NCI-H446 (cell line): Measurements from ENCODE around the gene PQBP1.
"Not testable (repeated sequence)": the region's sequence is repeated elsewhere in the genome, so short reads cannot be mapped to it uniquely, and the experiment has no call there.

Source experiments
- DNase-seq, 2 experiments: peaks; one replicate each; lab custom pipeline; 2025; lab: John Stamatoyannopoulos, UW

PQBP1 gene, protein sequence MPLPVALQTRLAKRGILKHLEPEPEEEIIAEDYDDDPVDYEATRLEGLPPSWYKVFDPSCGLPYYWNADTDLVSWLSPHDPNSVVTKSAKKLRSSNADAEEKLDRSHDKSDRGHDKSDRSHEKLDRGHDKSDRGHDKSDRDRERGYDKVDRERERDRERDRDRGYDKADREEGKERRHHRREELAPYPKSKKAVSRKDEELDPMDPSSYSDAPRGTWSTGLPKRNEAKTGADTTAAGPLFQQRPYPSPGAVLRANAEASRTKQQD

DNA sequence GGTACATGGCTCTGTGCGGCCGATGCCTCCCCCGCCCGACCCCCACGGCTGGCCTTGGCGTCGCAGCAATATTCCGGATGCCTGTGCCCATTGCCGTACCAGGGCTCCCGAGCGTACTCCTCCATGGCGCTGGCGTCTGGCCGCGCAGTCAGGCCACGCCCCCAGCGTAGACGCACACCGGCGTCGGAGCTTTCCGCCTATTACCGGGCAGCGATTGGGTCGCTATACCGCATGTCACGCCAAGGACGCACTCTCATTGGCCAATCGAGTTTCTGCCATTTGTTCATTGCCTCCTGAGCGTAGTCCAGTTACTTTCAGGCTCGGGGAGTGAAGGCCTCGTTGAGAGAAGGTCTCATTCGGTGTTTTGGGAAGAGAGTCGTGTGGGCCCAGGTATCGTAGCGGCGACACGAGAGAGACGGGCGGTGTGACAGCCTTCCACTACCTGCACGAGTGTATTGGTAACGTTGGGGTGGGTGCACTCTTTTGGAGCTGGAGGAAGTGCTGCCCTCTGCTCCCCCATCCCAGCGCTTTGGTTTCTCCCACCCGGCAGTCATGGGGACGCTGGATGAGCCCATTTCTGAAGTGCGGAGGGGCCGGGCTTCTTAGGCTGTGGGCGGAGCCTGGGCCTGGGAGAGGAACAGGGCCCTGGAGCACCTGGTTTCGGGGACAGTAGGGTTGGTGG lies at the start of gene PQBP1, which contains the start of gene TIMM17B:
Gene PQBP1, plus strand, starts transcription at position 306 of the 682 bp plus-strand sequence. CDS start 580 bp downstream, outside the sequence.
Gene TIMM17B, minus strand, starts transcription at position 144 of the 682 bp plus-strand sequence. Its CDS starts 19 bp downstream, at position 125.
- DNase-seq, result peak; percentile 87 to 96

DNA sequence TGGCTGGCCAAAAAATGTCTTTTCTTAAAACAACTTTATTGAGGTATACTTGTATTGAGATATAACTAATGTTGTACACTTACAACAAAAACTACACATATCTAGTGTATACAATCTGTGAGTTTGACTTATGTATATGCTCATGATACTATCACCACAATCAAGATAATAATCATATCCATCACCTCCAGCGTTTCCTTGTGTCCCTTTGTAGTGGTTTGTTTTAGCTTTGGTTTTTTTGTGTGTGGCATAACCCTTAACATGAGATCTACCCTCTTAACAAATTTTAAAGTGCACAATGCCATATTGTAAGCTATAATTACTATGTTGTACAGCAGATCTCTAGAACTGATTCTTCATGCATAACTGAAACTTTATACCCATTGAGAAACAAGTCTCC lies 48.9 kb upstream of the PQBP1 start:
- no peak for DNase-seq

DNA sequence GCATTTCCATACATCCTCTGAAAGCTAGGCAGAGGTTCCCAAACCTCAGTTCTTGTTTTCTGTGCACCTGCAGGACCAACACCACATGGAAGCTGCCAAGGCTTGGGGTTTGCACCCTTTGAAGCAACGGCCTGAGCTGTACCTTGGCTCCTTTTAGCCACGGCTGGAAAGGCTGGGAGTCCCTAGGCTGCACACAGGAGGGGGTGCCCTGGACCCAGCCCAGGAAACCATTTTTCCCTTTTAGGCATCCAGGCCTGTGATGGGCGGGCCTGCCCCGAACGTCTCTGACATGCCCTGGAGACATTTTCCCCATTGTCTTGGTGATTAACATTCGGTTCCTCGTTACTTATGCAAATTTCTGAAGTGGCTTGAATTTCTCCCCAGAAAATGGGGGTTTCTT lies 44.9 kb upstream of the PQBP1 start:
- no peak for DNase-seq

DNA sequence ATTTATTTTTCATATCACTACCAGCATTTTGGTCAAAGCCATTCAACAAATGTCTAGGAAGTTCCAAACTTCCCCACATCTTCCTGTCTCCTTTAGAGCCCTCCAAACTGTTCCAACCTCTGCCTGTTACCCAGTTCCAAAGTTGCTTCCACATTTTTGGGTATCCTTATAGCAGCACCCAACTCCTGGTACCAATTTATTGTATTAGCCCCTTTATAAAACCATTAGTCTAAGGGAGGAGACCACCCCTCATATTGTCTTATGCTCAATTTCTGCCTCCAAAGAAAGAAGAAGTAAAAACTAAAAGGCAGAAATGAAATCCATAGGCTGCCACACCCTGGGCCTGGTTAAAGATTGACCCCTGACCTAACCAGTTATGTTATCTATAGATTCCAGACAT lies 44.2 kb upstream of the PQBP1 start:
- DNase-seq, result not testable (repeated sequence)

DNA sequence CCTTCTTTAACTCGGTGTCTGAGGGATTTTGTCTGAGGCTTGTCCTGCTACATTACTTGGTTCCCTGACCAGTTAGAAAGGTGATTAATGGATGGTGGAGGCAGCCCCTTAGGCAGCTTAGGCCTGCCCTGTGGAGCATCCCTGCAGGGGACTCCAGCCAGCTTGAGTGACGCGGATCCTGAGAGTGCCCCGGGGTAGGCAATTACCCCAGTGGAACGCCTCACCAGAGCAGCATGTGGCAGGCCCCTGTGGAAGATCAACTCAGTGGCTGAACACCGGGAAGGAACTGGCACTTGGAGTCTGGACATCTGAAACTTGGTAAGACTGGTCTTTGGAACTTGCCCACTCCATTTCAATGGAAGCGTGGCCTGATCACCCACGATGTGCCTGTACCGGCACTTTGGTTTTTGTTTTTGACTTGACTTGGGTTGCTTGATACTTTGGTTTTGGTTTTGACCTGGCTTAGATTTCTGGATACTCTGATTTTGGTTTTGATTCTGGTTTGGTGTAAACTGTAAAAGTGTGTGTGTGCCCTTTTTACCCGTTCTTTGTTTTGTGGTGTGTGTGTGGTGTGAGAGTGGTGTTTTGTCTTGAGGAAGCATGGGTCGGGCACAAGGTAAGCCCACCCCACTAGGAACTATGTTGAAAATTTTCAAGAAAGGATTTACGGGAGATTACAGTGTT lies 43.5 kb upstream of the PQBP1 start:
- DNase-seq, result not testable (repeated sequence)

DNA sequence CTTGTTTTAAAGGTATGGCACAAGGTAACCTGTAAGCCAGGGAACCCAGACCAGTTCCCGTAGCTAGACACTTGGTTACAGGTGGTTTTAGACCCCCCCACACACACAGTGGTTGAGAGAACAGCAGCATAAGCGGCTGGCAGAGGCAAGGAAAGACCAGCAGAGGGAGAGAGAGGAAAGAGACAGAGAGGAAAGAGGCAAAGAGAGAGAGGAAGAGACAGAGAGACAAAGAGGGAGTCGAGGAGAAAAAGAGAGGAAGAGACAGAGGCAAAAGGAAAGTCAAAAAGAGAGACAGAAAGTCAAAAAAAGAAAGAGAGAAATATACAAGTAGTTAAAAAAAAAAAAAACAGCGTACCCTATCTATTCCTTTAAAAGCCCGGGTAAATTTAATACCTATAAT lies 42.8 kb upstream of the PQBP1 start:
- no peak for DNase-seq

DNA sequence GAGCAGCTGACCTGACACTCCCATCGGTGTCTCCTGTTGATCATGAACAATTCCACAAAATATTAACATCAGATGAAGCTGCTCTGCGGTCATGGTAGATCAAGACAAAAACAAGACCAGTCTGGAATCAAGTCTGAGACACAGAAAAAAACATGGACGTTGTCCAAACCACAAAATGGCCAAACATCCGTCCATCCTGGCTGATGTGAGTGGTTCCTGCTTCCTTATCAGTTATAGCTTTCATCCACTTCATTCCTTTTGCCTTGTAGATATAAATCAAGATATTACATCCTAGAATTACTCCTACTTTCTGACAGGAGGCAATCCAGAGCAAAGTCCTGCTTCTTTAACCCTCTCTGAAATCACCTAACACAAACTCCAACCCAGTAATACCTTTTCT lies 33.5 kb upstream of the PQBP1 start:
- no peak for DNase-seq

DNA sequence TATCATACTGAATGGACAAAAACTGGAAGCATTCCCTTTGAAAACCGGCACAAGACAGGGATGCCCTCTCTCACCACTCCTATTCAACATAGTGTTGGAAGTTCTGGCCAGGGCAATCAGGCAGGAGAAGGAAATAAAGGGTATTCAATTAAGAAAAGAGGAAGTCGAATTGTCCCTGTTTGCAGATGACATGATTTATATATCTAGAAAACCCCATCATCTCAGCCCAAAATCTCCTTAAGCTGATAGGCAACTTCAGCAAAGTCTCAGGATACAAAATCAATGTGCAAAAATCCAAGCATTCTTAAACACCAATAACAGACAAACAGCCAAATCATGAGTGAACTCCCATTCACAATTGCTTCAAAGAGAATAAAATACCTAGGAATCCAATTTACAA lies 25.7 kb upstream of the PQBP1 start:
- DNase-seq, result not testable (repeated sequence)

DNA sequence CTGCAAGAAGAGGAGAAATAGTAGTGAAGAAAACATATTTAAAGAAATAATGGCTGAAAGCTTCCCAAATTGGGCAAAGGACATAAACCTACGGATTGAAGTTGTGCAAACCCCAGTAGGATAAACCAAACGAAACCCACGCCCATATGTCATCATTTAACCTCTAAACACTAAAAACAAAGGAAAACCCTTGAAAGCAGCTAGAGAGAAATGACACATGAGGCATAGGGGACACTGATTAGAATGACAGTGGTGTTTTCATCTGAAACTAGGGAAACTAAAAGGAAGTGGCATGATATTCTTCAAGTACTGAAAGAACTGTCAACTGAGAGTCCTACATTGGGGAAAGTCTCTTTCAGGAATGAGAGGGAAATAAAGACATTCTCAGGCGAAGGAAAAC lies 20.8 kb upstream of the PQBP1 start:
- not testable (repeated sequence) for DNase-seq

DNA sequence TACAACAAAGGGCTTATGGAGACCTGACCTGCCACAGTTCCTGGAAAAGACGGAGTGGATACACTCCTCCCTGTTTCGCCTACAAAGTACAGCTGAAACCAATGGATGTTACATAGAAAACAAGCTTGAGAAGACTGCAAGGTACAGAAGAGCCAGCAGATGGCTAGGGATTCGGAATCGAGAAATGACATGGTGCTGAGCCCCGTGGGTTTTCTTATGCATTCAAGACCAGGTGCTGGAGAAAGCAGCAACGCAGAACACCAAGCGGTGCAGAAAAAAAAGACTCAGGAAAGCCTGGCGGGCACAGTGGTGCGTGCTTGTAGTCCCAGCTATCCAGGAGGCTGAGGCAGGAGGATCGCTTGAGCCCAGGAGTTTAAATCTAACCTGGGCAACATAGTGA lies 14.0 kb upstream of the PQBP1 start:
- DNase-seq, result no peak

DNA sequence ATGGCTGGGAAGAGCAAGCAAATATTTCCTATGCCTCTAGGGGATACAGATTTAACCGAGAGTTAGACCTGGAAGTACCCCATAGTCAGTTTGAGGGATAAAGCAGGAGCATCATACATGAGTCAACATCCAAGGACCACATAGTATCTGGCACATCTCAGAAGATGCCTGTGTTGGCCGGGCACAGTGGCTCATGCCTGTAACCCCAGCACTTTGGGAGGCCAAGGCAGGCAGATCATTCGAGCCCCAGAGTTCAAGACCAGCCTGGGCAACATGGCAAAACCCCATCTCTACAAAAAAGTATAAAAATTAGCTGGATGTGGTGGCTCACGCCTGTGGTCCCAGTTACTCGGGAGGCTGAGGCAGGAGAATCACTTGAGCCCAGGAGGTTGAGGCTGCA lies 11.1 kb upstream of the PQBP1 start:
- DNase-seq, result not testable (repeated sequence)

DNA sequence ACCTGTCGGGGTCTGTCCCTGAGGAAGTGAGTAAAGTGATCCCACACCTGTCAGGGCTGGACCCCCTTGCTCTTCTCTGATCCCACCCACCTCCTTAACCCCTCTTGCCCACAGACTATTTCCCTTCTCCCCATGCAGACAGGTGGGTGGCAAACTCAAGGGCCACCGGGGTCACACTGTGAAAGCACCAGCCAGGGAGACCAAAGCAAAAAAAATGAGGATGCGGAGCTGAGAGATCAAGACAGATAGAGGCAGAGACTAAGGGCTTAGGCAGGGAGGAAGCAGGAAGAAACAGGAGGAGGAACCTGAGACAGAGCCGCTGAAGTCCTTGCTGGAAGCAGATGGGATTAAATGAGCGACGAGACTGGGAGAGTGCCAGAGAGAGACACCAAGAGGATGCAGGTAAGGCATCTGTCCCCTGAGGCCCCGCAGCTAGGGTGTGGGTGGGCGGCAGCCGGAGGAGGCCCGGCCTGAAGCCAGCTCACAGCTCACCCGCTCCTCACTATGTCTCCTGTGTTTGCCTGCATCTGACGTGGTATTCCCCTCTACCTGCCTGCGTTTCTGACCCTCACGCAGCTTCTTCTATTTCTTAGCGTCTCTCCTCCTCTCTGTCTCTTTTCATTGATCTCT lies 7.3 kb upstream of the PQBP1 start:
- no peak for DNase-seq

DNA sequence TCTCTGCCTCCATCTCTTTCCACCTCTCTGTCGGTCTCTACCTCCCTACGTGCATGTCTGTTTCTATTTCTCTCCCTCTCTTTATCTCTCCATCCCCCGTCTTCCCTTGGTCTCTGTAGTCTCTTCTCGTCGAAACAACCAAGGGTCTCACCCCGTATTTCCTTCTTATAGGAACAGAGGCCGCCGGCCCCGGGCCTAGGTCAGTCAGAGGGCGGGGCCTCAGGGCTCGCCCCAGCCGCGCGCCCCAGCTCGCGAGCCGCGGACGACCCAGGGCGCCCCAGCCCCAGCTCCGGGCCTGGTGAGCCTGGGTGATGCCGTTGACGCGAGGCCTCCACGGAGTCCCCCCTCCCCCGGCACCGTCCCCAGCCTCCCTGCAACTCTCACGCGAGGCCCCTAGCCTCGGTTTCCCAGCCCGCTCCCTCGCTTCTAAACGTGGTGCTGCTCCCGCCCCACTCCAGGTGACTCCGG lies 6.8 kb upstream of the PQBP1 start:
- DNase-seq, result no peak

DNA sequence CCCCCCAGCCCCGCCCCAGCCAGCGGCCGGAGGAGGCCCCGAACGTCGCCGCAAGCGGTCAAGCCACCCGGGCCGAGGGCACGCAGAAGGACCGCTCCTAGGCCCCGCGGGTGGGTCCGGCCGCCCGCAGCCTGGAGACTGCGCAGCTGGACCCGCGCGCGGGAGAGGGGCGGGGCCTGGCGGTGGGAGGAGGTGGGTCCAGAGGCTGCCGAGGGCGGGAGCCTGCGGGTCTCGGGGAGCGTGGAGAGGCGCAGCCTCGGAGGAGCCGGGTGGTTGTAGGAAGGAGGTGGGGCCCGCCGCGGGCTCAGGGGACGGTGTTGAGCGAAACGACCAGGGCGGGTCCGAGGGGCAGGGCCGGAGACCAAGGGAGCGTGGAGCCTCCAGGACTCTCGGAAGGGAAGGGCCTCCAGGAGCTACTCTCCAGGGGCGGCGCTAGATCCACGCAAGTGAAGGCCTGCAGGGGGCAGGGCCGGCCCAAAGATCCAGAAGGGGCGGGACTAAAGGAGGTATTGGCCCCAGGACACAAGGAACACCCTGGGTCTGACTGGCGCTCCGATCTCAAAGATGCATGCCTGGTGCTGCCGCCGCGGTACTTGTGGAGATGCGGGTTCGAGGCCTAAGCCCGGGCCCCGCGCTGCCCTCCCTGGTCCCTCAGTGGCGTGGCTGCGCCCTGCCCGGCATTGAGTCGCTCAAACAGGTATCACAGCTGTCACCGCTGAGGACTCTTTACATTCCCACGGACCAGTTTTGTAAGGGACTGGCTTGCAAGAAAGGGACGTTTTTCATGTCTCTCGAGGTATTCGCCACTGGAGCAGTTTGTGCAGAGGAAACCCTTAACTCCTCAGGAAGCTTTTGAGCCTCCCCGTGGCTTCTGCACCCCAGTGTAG lies 6.1 kb upstream of the PQBP1 start:
- peak; percentile 7 to 78 for DNase-seq

DNA sequence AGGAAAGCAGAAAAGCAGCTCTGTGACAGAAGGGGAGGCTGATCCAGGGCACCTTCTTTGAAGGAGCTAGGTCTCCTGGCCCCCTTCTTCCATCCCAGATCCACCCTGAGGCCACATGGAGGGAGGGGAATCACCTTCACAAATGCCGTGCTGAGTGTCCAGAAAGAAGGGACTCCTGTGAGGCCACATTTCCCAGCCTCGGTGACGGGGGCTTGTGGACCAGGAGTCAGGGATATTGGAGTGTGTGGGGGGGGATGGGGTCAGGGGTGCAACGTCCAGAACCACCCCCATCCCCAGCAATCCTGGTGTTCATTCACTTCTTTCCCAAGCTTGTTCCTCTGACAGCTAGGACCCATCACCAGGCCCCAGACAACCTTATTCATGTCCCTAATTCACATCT lies 4.8 kb upstream of the PQBP1 start:
- DNase-seq, result no peak

DNA sequence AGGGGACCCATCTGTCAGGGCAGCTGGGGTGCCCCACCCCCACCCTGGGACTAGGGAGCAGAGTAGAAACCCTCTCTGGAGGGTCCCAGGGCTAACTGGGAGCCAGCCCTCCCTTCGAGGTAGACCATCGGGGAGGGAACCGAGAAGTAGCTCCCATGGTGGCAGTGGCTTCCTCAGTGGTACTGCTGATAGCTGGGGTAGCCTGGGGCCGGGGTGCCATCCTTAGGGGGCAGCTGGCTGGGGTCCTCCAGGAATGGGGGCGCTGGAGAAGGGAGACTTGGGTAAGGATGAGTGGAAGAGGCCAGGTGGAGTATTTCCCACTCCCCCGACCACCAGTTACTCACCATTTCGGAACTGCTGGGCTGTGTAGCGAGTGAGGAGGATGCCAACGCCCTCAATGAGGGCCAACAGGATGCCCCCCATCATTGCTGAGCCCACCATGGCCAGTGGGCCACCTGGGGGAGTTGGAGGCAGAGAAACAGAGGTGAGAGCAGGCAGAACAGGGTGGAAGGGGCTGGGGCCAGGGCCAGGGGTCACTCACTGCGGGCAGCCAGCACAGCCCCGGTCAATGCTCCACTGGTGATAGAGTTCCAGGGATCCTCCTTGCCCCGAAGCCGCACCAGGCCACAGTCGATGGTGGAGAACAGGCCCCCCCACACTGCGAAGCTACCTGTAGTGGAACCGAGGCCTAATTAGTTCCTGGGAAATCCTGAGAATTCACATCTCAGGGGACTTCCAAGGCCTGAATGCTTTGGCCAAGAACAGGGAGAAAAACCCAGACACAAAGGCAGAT lies 4.0 kb upstream of the PQBP1 start:
- no peak for DNase-seq

DNA sequence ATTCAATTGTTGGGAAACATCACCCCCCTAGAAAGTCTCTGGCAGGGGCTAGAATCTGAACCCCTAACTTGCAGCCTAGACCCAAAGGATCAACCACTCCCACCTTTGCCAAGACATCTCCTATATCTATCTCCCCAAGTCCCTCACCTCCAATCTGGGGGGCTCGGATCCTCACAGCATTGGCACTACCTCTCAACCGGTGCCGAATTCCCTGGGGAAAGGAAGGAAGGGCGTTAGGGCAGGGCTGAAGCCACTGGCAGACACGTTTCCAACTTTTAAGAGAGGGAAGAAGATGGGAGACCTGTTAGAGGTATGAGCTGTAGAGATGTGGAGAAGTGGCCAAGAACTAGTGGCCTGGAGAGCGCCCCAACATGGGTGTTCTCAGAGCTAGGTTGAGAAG lies 2.8 kb upstream of the PQBP1 start:
- DNase-seq, result no peak

DNA sequence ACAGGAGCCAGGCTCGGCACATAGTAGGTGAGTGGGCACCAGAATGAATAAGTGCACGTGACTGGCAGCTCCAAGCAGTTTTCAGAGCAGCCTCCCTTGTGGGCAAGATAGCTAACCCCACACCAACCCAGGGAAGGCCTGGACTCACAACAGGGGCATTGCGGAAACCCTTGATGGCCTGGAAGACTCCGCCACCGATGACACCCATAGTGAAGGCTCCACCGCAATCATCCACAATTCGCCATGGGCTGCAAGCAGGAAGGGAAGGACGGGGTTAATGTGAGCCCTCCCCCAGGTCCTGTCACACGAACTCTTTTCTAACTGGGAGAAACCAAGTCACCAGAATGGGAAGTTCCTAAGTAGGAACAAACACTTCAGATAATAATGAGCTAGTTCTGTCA lies 1.1 kb upstream of the PQBP1 start:
- no peak for DNase-seq

DNA sequence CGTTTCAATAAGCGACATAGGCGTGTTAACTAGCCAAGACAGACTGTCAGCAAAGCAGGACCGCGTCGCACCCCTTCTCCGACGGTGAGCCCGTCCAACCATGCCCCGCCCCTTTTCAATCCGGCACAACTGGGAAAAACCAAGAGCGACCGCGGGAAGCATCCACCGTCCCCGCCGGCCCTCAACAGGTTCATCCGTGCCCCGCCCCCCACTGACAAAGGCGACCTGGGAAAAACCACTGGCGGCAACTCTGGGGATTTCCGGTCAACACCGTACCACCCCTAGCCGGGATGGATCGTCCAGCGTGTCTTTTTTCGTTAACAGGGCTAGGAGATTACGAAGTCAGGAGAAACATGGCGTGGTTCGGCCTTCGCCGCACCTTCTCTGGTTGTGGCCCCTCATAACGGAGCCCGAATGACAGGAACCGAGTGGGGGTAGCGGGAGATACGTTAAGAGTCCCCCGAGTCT lies 539 bp upstream of the PQBP1 start:
- peak; percentile 66 to 73 for DNase-seq

DNA sequence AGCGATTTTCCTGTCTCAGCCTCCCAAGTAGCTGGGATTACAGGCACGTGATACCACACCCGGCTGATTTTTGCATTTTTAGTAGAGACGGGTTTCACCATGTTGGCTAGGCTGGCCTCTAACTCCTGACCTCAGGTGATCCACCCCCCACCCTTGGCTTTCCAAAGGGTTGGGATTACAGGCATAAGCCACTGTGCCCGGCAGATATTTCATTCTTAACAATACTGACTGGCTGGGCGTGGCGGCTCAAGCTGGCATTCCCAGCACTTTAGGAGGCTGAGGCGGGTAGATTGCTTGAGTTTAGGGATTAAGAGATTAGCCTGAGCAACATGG lies 1.3 kb downstream of the PQBP1 start:
- no peak for DNase-seq

DNA sequence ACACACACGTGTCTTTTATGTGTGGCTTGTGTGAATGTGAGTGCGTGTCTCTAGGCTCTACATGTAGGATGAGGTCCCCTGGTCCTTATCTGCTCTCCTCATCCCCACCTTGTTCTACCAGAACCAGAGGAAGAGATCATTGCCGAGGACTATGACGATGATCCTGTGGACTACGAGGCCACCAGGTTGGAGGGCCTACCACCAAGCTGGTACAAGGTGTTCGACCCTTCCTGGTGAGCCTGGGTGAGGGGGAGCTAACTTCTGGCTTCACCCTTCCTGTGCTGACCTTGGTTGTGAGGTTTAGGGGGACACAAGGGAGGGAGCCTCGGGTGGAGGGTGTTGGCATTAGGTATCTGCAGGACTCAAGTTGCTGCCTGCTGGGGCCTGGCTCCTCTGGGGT lies 3.3 kb downstream of the PQBP1 start:
- no peak for DNase-seq
